PC-9 (cell line): ENCODE results near the gene NFASC. TPM values are rescaled to one million over a fixed set of nuclear protein-coding genes. Genes with fewer than 3 reads are reported as not detected.

Experiments
- BruUV-seq: library from RNA; stranded (reverse); fragments of 400-500 nt; replicated peaks from 2 replicates; lab custom pipeline; 2021; lab: Mats Ljungman, UMichigan
- CTCF ChIA-PET: fragments of 300-600 bp; sonication (Branson Sonifier 250); formaldehyde crosslinking; loops from one replicate; lab custom pipeline; 2022; ENCODE audit warnings: antibody characterized with exemption; lab: Charles Lee
- POLR2A ChIA-PET: fragments of 300-600 bp; sonication (Branson Sonifier 250); formaldehyde crosslinking; loops from one replicate; lab custom pipeline; 2022; ENCODE audit warnings: antibody characterized with exemption; ENCODE audit not compliant: unreplicated experiment; lab: Charles Lee
- DNase-seq, 2 experiments: peaks; one replicate each; pipeline versions ENCODE4 v3.0.0 to v3.0.0-alpha.2; 2015 to 2022; ENCODE audit warnings: mixed read lengths in 1 of 2
- H2AFZ ChIP-seq: fragments of 200-600 bp; sonication (generic); 2 replicates; pipeline ENCODE4 v1.8.1; 2017; ENCODE audit warnings: antibody characterized with exemption
- H3F3A ChIP-seq: fragments of 200-600 bp; sonication (generic); 2 replicates; pipeline ENCODE4 v1.8.1; 2017; ENCODE audit warnings: antibody characterized with exemption, mild to moderate bottlenecking, low read depth; ENCODE audit not compliant: insufficient read depth
- H3K27ac ChIP-seq: fragments of 200-600 bp; sonication (generic); 2 replicates; pipeline ENCODE4 v1.6.1; 2016; ENCODE audit warnings: mixed run types
- H3K27me3 ChIP-seq: fragments of 200-600 bp; sonication (generic); 2 replicates; pipeline ENCODE4 v1.6.1; 2016; ENCODE audit warnings: low read depth, mixed run types; ENCODE audit not compliant: insufficient read depth
- H3K36me3 ChIP-seq: fragments of 200-600 bp; sonication (generic); 2 replicates; pipeline ENCODE4 v1.6.1; 2016; ENCODE audit warnings: low read depth, mixed run types
- H3K4me1 ChIP-seq: fragments of 200-600 bp; sonication (generic); replicated peaks from 2 replicates; pipeline ENCODE4 v1.6.1; 2016; ENCODE audit warnings: mixed run types; ENCODE audit not compliant: insufficient read depth
- H3K4me2 ChIP-seq: fragments of 200-600 bp; sonication (generic); 2 replicates; pipeline ENCODE4 v1.6.1; 2017; ENCODE audit warnings: mixed run types
- H3K4me3 ChIP-seq: fragments of 200-600 bp; sonication (generic); 2 replicates; pipeline ENCODE4 v1.6.1; 2016; ENCODE audit warnings: mixed run types
- H3K79me2 ChIP-seq: fragments of 200-600 bp; sonication (generic); 2 replicates; pipeline ENCODE4 v1.6.1; 2017; ENCODE audit warnings: low read depth, mixed run types
- H3K9me2 ChIP-seq: fragments of 200-600 bp; sonication (generic); 2 replicates; pipeline ENCODE4 v1.8.1; 2017; ENCODE audit warnings: mild to moderate bottlenecking; ENCODE audit not compliant: insufficient read depth
- H3K9me3 ChIP-seq: fragments of 200-600 bp; sonication (generic); 2 replicates; pipeline ENCODE4 v1.8.1; 2016; ENCODE audit warnings: low read depth; ENCODE audit not compliant: insufficient read depth
- H4K20me1 ChIP-seq: fragments of 200-600 bp; sonication (generic); 2 replicates; pipeline ENCODE4 v1.8.1; 2017; ENCODE audit not compliant: insufficient read depth
- CTCF ChIP-seq: fragments of 200-600 bp; sonication (generic); conservative IDR thresholded peaks from 2 replicates; pipeline ENCODE4 v1.6.1; 2017; ENCODE audit warnings: mixed run types, antibody characterized with exemption, mild to moderate bottlenecking, moderate library complexity
- EZH2 ChIP-seq: fragments of 200-600 bp; sonication (generic); IDR thresholded peaks from 2 replicates; pipeline ENCODE4 v1.8.0; 2017; ENCODE audit warnings: antibody characterized with exemption, low read depth
- intact Hi-C: fragments of 100-400 bp; cut with micrococcal nuclease; formaldehyde crosslinking; loops from one replicate; pipeline ENCODE4 v1.10.0; 2022; ENCODE audit not compliant: unreplicated experiment
- total RNA-seq: library from RNA; stranded (reverse); gene quantifications from 2 replicates; pipeline ENCODE4 v1.2.3, GENCODE V29; 2021

Gene NFASC
- total RNA-seq, 1 experiment from 2014 or later = not detected

GRCh38 chr1:204983136-204983535, 112.5 kb downstream of the NFASC start:
- H3K4me3 ChIP-seq = no peak overlapping the region
- H3K9me2 ChIP-seq = no peaks in the 10 kb centered on the region
- H3K4me2 ChIP-seq = no peak overlapping the region
- H3K27ac ChIP-seq = no peak overlapping the region
- H3K79me2 ChIP-seq = no peaks in the 10 kb centered on the region
- no peaks in the 10 kb centered on the region for H4K20me1 ChIP-seq
- H3K27me3 ChIP-seq = peaks cover 98% of the 10 kb centered on the region
- no peak overlapping the region for H2AFZ ChIP-seq
- no peaks in the 10 kb centered on the region for H3K36me3 ChIP-seq
- CTCF ChIA-PET = no interaction called here
- no peaks in the 10 kb centered on the region for H3K4me1 ChIP-seq
- no peak for DNase-seq
- BruUV-seq = no TSS peak
- POLR2A ChIA-PET = no interaction called here
- H3K9me3 ChIP-seq = no peaks in the 10 kb centered on the region
- no peaks in the 10 kb centered on the region for H3F3A ChIP-seq
- no peak for TF ChIP-seq EZH2
- no peak for TF ChIP-seq CTCF
- intact Hi-C loops = no loop called here

GRCh38 chr1:204983881-204984280, 113.2 kb downstream of the NFASC start:
- no TSS peak for BruUV-seq
- no peak for DNase-seq
- Histone ChIP-seq H3K9me3 (no peaks in the 10 kb centered on the region), H3K4me1 (no peaks in the 10 kb centered on the region), H3K4me3 (no peak overlapping the region), H3K79me2 (no peaks in the 10 kb centered on the region), H3K9me2 (no peaks in the 10 kb centered on the region), H3K27me3 (peaks cover 98% of the 10 kb centered on the region), H4K20me1 (no peaks in the 10 kb centered on the region), H3K36me3 (no peaks in the 10 kb centered on the region), H2AFZ (no peak overlapping the region), H3K4me2 (no peak overlapping the region), H3K27ac (no peak overlapping the region), H3F3A (no peaks in the 10 kb centered on the region)
- POLR2A ChIA-PET = no interaction called here
- intact Hi-C loops = no loop called here
- TF ChIP-seq EZH2 (no peak), CTCF (no peak)
- CTCF ChIA-PET = no interaction called here

GRCh38 chr1:204984499-204984898, 113.8 kb downstream of the NFASC start:
- Histone ChIP-seq H3K36me3 (no peaks in the 10 kb centered on the region), H3K4me1 (no peaks in the 10 kb centered on the region), H3K9me3 (no peaks in the 10 kb centered on the region), H3K4me2 (no peak overlapping the region), H3K9me2 (no peaks in the 10 kb centered on the region), H3K27me3 (peaks cover 96% of the 10 kb centered on the region), H4K20me1 (no peaks in the 10 kb centered on the region), H3K4me3 (no peak overlapping the region), H2AFZ (no peak overlapping the region), H3K79me2 (no peaks in the 10 kb centered on the region), H3F3A (no peaks in the 10 kb centered on the region), H3K27ac (no peak overlapping the region)
- TF ChIP-seq CTCF (no peak), EZH2 (no peak)
- POLR2A ChIA-PET = no interaction called here
- intact Hi-C loops = no loop called here
- no TSS peak for BruUV-seq
- DNase-seq = no peak
- CTCF ChIA-PET = no interaction called here
